Activated T-helper 2 cell treated with anti-CD3 and anti-CD28 coated beads, Interferon-gamma antibody, Interleukin-2, Interleukin-4, amounts not matched to agents 10 μg/mL and 5 μg/mL and 100 μg/mL, durations not matched to agents 14 hours and 24 hours and 36 hours (primary cell): ENCODE data around the gene RNF5. TPM values are rescaled to one million over a fixed set of nuclear protein-coding genes. Genes with fewer than 3 reads are reported as not detected.
A peak's percentile ranks its signal among the peaks of the same experiment; 100 is the strongest.

Experiments used
- DNase-seq: peaks from one replicate; pipeline ENCODE4 v3.0.0; 2021; ENCODE audit warnings: low spot score
- H3K27ac Mint-ChIP-seq: one replicate; pipeline ENCODE4 v1.8.0; 2021; ENCODE audit warnings: mixed read lengths
- H3K27me3 Mint-ChIP-seq: one replicate; pipeline ENCODE4 v1.8.0; 2021; ENCODE audit warnings: low read depth, mixed read lengths
- H3K36me3 Mint-ChIP-seq: one replicate; pipeline ENCODE4 v1.8.0; 2021; ENCODE audit warnings: low read depth, mixed read lengths
- H3K4me1 Mint-ChIP-seq: one replicate; pipeline ENCODE4 v1.8.0; 2021; ENCODE audit warnings: low read depth, mixed read lengths
- H3K4me3 Mint-ChIP-seq: one replicate; pipeline ENCODE4 v1.8.0; 2021; ENCODE audit warnings: low read depth, mild to moderate bottlenecking, moderate library complexity, mixed read lengths
- H3K9me3 Mint-ChIP-seq: one replicate; pipeline ENCODE4 v1.8.0; 2021; ENCODE audit warnings: mixed read lengths
- intact Hi-C: fragments of 100-400 bp; cut with micrococcal nuclease; formaldehyde crosslinking; loops from one replicate; pipeline ENCODE4 v1.15.1; 2023
- total RNA-seq: library from RNA; stranded (reverse); gene quantifications from 2 replicates; pipeline ENCODE4 v1.2.3, GENCODE V29; 2022

RNF5 gene
- total RNA-seq, 1 donor from 2014 or later, result 63.8 TPM

DNA sequence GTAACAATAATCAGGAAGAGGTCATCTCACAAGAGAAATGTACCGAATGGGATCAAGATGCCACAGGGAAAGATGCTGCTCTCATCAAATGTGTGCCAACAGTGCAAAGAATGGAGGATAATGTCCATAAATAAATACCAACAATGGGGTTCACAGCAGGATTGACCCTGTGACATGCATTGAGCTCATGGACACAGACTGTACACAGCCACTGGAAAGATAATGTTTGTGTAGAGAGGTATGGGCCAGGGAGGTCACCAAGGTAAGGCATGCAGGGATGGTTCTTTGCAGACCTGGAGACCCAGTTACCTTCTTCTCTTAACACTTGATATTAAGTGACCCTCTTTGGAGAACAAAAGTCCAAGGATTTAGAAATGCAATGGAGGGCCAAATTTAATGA is 3.8 kb upstream of the RNF5 start:
- DNase-seq, result no peak
- intact Hi-C loops, result loop anchor here (10.0 kb wide), 2 partner anchors 340 to 520 kb away; partner anchors contain the start of genes APOM and BAG6
- no peak overlapping the region for H3K27ac Mint-ChIP-seq
- peaks cover 25% of the 10 kb centered on the region for H3K36me3 Mint-ChIP-seq
- H3K27me3 Mint-ChIP-seq, result no peaks in the 10 kb centered on the region
- H3K9me3 Mint-ChIP-seq, result no peaks in the 10 kb centered on the region
- peaks cover 43% of the 10 kb centered on the region for H3K4me1 Mint-ChIP-seq
- H3K4me3 Mint-ChIP-seq, result peak overlapping the region; percentile 64

DNA sequence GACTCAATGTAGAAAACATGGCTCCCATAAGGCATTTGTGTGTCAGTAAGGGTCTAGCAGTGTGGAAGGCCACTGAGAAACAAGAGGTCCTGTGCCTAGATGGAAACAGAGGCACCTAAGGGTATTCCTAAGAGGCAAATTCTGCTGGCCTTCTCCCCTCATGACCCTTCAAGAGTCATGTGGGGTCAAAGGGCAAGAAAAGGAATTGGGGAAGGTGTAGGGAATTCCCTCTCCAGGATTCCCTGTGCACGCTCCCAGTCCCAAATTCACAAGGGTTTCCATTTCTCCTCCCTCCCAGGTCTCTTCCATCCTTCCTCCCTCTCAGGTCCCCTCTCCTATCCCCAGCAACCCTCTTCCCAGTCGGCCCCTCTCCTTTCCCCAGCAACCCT is 2.9 kb upstream of the RNF5 start:
- peaks cover 22% of the 10 kb centered on the region for H3K36me3 Mint-ChIP-seq
- peak overlapping the region; percentile 96 for H3K4me3 Mint-ChIP-seq
- no peak overlapping the region for H3K27ac Mint-ChIP-seq
- intact Hi-C loops, result loop anchor here (5.0 to 10.0 kb wide), 4 partner anchors 218 to 797 kb away; partner anchors contain the start of genes APOM, BAG6, NELFE and SKIC2
- peaks cover 48% of the 10 kb centered on the region for H3K4me1 Mint-ChIP-seq
- H3K27me3 Mint-ChIP-seq, result no peaks in the 10 kb centered on the region
- H3K9me3 Mint-ChIP-seq, result no peaks in the 10 kb centered on the region
- DNase-seq, result no peak

- Mint-ChIP-seq H3K9me3 (no peaks in the 10 kb centered on the region), H3K4me3 (peak within 1 kb of the TSS; percentile 96), H3K4me1 (peaks cover 54% of the 10 kb centered on the region), H3K36me3 (peaks cover 28% of the 10 kb centered on the region), H3K27ac (peak within 1 kb of the TSS; percentile 97), H3K27me3 (no peaks in the 10 kb centered on the region)
- intact Hi-C loops, result loop anchor here (1.0 to 10.0 kb wide), 5 partner anchors 22 to 796 kb away; partner anchors contain the start of genes APOM, BAG6, NELFE and PPT2
- DNase-seq, result peak; percentile 95
Measured at GRCh38 chr6:32175711-32176475, 2.3 kb upstream of the RNF5 start, which contains the start of gene AGPAT1. AGPAT1 (minus strand) TSS chr6:32176084; CDS start chr6:32171496, 4,588 bp downstream.

DNA sequence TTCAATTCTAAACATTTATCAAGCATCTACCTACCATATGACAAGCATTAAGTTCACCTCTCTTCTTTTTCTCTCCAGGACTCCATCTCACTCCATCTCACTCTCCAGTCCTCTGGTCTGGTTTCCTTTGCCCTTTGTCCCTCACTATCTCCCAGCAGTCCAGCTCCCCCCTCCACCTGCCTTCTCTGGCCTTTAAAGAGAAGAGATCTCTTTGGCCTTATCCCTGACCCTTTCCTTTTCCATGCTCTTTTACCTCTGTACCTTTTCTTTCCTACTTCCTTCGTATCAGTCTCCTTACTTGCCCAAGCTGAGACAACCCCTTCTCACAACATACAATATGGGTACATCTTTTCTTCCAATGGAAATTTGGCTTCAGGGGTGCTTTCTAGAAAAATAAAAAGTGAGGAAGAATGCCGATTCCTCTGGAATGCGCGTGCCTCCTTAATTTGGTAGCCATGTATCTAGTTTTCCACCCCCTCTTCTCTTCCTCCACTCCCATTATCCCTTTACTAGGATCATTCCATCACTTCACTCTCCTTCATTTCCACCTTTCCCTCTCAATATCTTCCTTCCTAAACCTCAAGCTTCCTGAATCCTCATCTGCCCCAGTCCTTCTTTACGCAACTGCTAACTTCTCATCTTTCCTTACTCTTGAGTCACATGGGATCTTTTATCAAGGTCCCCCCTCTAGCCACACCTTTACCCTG is 1.6 kb upstream of the RNF5 start:
- Mint-ChIP-seq H3K36me3 (peaks cover 31% of the 10 kb centered on the region), H3K4me1 (peaks cover 54% of the 10 kb centered on the region), H3K27me3 (no peaks in the 10 kb centered on the region)

DNA sequence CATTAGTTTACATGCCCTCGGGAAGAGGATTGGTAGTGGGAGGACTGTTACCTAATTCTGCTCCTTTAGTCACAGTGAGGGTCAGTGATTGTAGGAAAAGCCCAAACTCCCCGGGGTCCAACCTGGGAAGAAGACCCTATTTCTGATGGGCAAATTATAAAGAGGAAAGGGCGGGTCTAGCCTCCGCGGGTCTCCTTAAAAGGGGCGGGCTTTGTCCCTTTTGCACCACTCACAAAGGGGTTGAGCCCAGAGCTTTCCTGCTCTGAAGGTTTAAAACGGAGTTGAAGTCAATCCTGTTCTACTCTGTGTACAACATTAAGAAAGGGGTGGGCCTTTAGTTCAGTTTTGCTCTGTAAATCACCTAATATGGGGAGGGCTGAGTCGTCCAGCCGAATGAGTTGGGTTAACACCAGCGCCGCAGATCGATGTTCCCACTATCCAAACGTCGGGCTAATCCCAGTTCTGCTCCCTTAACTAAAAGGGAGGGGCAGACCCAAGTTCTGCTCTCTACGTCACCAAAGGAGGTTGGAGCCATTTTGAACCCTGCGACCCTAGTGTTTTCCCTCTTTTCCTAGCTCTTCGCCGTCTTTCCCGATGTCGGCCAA is 920 bp upstream of the RNF5 start:
- H3K4me3 Mint-ChIP-seq, result peak overlapping the region; percentile 96
- no peak for DNase-seq
- peaks cover 54% of the 10 kb centered on the region for H3K4me1 Mint-ChIP-seq
- no peaks in the 10 kb centered on the region for H3K9me3 Mint-ChIP-seq
- H3K27me3 Mint-ChIP-seq, result no peaks in the 10 kb centered on the region
- intact Hi-C loops, result loop anchor here (5.0 to 10.0 kb wide), 4 partner anchors 220 to 795 kb away; partner anchors contain the start of genes APOM, BAG6, NELFE and SKIC2
- H3K36me3 Mint-ChIP-seq, result peaks cover 32% of the 10 kb centered on the region
- peak overlapping the region; percentile 97 for H3K27ac Mint-ChIP-seq

More for the DNA sequence above, 1.6 kb upstream of the RNF5 start:
- H3K9me3 Mint-ChIP-seq, result no peaks in the 10 kb centered on the region
- H3K4me3 Mint-ChIP-seq, result peak overlapping the region; percentile 96
- intact Hi-C loops, result loop anchor here (1.0 to 10.0 kb wide), 5 partner anchors 22 to 796 kb away; partner anchors contain the start of genes APOM, BAG6, NELFE and PPT2
- H3K27ac Mint-ChIP-seq, result peak overlapping the region; percentile 97
- no peak for DNase-seq

GRCh38 chr6:32178547-32179440 is 589 bp downstream of the RNF5 start:
- peaks cover 46% of the 10 kb centered on the region for H3K4me1 Mint-ChIP-seq
- H3K27me3 Mint-ChIP-seq, result no peaks in the 10 kb centered on the region
- H3K4me3 Mint-ChIP-seq, result peak overlapping the region; percentile 96
- intact Hi-C loops, result loop anchor here (1.0 to 10.0 kb wide), 6 partner anchors 17 to 794 kb away; partner anchors contain the start of genes APOM, ATF6B, BAG6 and NELFE
- H3K27ac Mint-ChIP-seq, result peak overlapping the region; percentile 97
- DNase-seq, result no peak
- peaks cover 39% of the 10 kb centered on the region for H3K36me3 Mint-ChIP-seq
- no peaks in the 10 kb centered on the region for H3K9me3 Mint-ChIP-seq

DNA sequence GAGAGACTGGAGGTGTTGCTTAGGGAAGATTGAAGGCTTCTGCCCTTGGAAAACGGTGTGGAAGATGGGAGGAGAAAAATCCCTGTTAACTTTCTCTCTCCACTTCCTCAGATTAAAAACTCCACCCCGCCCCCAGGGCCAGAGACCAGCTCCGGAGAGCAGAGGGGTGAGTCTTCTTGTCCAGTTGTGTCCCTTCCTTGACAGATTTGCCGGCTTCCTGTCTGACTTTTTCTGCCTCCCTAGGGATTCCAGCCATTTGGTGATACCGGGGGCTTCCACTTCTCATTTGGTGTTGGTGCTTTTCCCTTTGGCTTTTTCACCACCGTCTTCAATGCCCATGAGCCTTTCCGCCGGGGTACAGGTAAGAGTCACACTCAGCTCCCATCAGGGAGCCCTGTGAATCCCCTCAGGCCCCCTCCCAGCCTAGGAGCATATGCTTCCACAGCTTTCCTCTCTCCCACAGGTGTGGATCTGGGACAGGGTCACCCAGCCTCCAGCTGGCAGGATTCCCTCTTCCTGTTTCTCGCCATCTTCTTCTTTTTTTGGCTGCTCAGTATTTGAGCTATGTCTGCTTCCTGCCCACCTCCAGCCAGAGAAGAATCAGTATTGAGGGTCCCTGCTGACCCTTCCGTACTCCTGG is 1.7 kb downstream of the RNF5 start:
- Mint-ChIP-seq H3K36me3 (peaks cover 41% of the 10 kb centered on the region), H3K27me3 (no peaks in the 10 kb centered on the region), H3K27ac (peak overlapping the region; percentile 9), H3K4me1 (peaks cover 37% of the 10 kb centered on the region), H3K4me3 (peak overlapping the region; percentile 64), H3K9me3 (no peaks in the 10 kb centered on the region)
- DNase-seq, result no peak
- intact Hi-C loops, result loop anchor here (5.0 to 10.0 kb wide), 4 partner anchors 223 to 792 kb away; partner anchors contain the start of genes APOM, BAG6, NELFE and SKIC2

GRCh38 chr6:32181148-32181702 is 3.0 kb downstream of the RNF5 start:
- no peaks in the 10 kb centered on the region for H3K27me3 Mint-ChIP-seq
- intact Hi-C loops, result no loop called here
- H3K4me3 Mint-ChIP-seq, result no peak overlapping the region
- peaks cover 50% of the 10 kb centered on the region for H3K36me3 Mint-ChIP-seq
- H3K4me1 Mint-ChIP-seq, result peaks cover 40% of the 10 kb centered on the region
- H3K27ac Mint-ChIP-seq, result peak overlapping the region; percentile 20
- no peaks in the 10 kb centered on the region for H3K9me3 Mint-ChIP-seq
- DNase-seq, result no peak

DNA sequence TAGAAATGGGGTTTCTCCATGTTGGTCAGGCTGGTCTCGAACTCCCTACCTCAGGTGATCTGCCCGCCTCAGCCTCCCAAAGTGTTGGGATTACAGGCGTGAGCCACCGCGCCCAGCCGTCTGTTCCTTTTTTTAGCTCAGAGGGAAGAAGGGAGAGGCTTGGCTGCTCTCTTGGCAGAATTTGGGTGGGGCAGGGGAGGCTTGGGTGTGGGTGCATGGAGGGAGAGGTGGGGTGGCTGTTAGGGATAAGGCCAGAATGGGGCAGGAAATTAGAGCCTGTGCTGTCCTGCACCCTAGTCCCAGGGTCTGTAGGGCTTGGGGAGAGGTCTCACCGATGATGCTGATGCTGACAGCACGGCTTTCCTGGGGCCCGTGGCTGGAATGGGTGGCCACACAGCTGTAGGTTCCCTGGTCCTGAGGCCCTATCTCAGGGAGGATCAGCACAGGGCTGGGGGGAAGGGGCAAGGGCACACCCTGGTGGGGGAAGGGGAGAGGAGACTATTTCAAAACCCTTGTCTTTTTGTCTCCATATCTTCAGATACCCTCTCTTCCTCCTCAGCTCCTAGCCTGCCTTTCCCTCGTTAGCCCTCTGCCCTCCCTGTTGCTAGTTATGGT is 3.8 kb downstream of the RNF5 start:
- no peak for DNase-seq
- no peaks in the 10 kb centered on the region for H3K27me3 Mint-ChIP-seq
- no peak overlapping the region for H3K4me3 Mint-ChIP-seq
- H3K4me1 Mint-ChIP-seq, result peaks cover 37% of the 10 kb centered on the region
- intact Hi-C loops, result no loop called here
- H3K27ac Mint-ChIP-seq, result no peak overlapping the region
- no peaks in the 10 kb centered on the region for H3K9me3 Mint-ChIP-seq
- H3K36me3 Mint-ChIP-seq, result peaks cover 58% of the 10 kb centered on the region

- no peak for DNase-seq
- H3K4me3 Mint-ChIP-seq, result no peak overlapping the region
- intact Hi-C loops, result no loop called here
- no peaks in the 10 kb centered on the region for H3K27me3 Mint-ChIP-seq
- no peaks in the 10 kb centered on the region for H3K9me3 Mint-ChIP-seq
- H3K27ac Mint-ChIP-seq, result no peak overlapping the region
- H3K4me1 Mint-ChIP-seq, result peaks cover 36% of the 10 kb centered on the region
- peaks cover 63% of the 10 kb centered on the region for H3K36me3 Mint-ChIP-seq
Measured at GRCh38 chr6:32182555-32182981, 4.4 kb downstream of the RNF5 start.

GRCh38 chr6:32183030-32183429 is 4.8 kb downstream of the RNF5 start:
- Mint-ChIP-seq H3K27me3 (no peaks in the 10 kb centered on the region), H3K27ac (peak overlapping the region; percentile 12), H3K4me3 (no peak overlapping the region), H3K4me1 (peaks cover 36% of the 10 kb centered on the region), H3K36me3 (peaks cover 68% of the 10 kb centered on the region), H3K9me3 (no peaks in the 10 kb centered on the region)
- intact Hi-C loops, result no loop called here
- no peak for DNase-seq
